Activated CD4-positive, alpha-beta T cell treated with anti-CD3 and anti-CD28 coated beads, Interleukin-2, Interleukin-6, amounts not matched to agents 100 ng/mL and 50 ng/mL, durations not matched to agents 16 hours and 8 hours (primary cell): ENCODE results near the gene ATP1B1.
"Not testable (repeated sequence)": the region's sequence is repeated elsewhere in the genome, so short reads cannot be mapped to it uniquely, and the experiment has no call there.

Experiments
- DNase-seq: peaks from one replicate; pipeline ENCODE4 v3.0.0-alpha.2; 2020

Gene ATP1B1

GRCh38 chr1:169146576-169147214 is 40.2 kb downstream of the ATP1B1 start:
- no peak for DNase-seq

DNA sequence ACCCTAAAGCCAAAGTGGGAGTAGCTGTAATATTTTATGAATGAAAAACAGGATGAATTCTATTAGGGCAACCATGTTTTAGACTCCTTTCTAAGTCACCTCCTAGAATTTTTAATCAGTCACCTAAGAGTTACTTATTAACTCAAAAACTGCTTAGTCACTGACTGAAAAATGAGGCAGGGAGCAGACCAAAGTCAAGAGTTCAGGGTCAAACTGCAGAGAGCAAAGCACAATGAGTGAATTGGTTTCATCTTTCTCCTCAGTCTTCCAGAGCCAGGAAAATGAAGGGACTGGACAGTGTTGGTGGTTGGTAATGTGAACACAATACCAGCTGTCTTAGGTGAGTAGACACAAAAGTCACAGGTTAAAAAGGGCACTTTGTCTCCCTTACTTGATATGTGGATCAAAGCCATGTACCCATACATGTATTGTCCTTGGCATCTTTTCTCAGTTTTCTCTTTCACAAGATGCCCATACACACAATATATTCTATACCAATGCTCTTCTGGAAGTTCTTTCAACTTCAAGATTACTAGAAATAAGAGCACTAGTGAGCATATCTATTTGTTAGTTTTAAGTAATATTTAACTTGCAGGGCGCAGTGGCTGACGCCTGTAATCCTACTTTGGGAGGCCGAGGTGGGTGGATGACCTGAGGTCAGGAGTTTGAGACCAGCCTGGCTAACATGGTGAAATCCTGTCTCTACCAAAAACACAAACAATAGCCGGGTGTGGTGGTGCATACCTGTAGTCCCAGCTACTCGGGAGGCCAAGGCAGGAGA is 42.2 kb downstream of the ATP1B1 start:
- DNase-seq, result no peak

DNA sequence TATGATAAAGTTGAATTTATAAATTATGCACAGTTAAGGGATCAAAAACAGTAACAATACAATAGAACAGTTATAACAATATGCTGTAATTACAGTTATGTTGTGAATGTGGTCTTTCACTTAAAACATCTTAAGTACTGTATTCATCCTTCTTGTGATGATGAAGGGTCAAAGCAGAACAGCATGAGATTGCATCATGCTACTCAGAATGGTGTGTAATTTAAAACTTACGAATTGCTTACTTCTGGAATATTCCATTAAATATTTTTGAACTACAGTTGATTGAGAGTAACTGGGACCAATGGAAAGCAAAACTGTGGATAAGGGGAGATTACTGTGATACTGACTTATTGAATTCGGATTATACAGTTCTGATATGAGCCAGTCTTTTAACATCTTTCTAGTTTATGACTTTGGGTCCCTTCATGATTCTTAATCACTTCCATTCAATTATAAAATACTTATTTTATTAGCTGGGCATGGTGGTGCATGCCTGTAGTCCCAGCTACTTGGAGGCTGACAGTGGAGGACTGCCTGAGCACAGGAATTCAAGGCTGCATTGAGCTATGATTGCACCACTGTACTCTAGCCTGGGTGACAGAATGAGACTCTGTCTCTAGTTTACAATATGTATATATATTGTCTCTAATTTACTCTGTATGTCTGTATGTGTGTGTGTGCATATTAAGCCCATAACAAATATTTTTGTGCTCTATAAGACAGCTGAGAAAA is 43.2 kb downstream of the ATP1B1 start:
- no peak for DNase-seq

GRCh38 chr1:169150641-169151337 is 44.3 kb downstream of the ATP1B1 start:
- no peak for DNase-seq

- no peak for DNase-seq
These were observed 44.9 kb downstream of the ATP1B1 start for GRCh38 chr1:169151338-169151837.

DNA sequence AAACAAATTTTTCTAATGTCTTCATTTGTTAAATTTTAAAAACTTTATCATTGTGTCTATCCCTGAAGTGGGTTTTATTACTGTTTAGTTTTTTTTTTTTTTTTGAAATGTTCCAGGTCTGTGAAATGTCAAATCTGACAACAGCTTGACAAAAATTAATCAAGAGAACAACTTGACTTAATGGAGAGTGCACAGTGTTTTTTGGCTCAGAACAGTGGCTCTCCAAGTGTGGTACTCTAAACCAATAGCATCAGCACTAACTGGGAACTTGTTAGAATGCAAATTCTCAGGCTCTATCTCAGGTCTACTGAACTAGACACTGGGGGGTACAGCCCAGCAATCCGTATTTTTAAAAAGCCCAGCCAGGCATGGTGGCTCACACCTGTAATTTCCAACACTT is 49.2 kb downstream of the ATP1B1 start:
- no peak for DNase-seq

GRCh38 chr1:169156580-169156979 is 50.1 kb downstream of the ATP1B1 start:
- DNase-seq, result no peak

DNA sequence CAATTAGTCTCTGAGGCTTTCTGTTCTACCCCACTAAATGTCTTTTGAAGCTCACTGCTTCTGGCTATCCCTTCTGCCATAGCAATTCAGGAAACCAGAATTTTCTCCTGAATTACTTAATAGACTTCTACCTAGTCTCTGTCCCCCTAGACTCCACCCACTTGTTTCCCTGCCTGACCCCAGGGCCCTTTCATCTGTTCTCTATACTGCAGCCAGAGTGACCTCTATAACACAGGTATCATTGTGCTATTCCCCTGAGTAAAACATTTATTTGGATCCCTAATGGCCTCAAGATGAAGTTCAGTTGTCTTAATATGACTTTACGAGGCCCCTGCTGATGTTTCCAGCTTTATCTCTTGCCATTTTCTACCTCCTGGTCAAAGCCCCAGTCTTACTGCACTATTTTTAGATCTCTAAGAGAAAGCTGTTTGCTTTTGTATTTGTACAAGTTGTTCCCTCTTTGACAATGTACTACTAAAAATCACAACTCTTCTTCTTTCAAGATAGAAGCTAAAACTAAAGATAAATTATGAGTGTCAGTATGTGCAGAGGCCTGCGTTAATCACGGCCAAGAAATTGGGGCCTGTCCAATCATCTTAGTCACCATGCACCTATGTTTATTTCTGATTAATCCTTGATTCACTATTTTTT is 54.5 kb downstream of the ATP1B1 start:
- no peak for DNase-seq

- DNase-seq, result no peak
These were observed 55.2 kb downstream of the ATP1B1 start for GRCh38 chr1:169161496-169162194.

GRCh38 chr1:169163059-169163458 is 56.6 kb downstream of the ATP1B1 start:
- peak; percentile 71 for DNase-seq

DNA sequence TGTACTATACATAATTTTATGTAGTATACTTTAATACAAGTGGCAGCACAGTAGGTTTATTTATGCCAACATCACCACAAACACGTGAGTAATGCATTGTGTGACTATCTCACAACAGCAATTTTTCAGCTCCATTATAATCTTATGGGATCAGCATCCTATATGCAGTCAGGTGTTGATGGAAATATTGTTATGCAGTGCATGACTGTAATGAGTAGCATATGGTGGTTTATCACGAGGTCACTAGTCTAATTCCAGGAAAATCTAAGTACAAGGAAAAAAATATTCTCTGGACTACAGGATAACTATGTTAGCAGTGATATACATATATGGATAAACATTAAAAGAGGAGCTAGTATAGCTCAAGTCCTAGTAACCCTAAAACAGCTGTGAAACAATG is 69.0 kb downstream of the ATP1B1 start:
- DNase-seq, result no peak

DNA sequence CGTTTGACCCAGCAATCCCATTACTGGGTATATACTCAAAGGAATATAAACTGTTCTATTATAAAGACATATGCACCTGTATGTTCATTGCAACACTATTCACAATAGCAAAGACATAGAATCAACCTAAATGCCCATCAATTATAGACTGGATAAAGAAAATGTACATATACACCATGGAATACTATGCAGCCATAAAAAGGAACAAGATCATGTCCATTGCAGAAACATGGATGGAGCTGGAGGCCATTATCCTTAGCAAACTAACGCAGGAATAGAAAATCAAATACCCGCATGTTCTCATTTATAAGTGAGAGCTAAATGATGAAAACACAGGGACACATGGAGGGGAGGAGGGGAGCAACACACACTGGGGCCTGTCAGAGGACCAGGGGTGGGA is 72.9 kb downstream of the ATP1B1 start:
- not testable (repeated sequence) for DNase-seq

- DNase-seq, result no peak
These were observed 73.7 kb downstream of the ATP1B1 start for GRCh38 chr1:169180174-169180573.
